22Rv1 (cell line): ENCODE results near the gene MRFAP1.
"Not testable (repeated sequence)": the region's sequence is repeated elsewhere in the genome, so short reads cannot be mapped to it uniquely, and the experiment has no call there.

ENCODE experiments used
- CTCF ChIP-seq: fragments of 450-650 bp; IDR thresholded peaks from 2 replicates; pipeline ENCODE4 v1.5.1; 2017; ENCODE audit warnings: mild to moderate bottlenecking
- ZFX ChIP-seq: fragments of 450-650 bp; IDR thresholded peaks from 2 replicates; pipeline ENCODE4 v1.6.1; 2017; ENCODE audit warnings: antibody characterized with exemption, borderline replicate concordance

- not testable (repeated sequence) for TF ChIP-seq CTCF, ZFX
Measured at GRCh38 chr4:6654211-6654610, 13.7 kb downstream of the MRFAP1 start.
